GM18907 (cell line): ENCODE results near the gene RFXANK.
A peak's percentile ranks its signal among the peaks of the same experiment; 100 is the strongest.
"Not testable (repeated sequence)": the region's sequence is repeated elsewhere in the genome, so short reads cannot be mapped to it uniquely, and the experiment has no call there.

Experiments
- ATAC-seq: cut with Tn5 transposase; IDR thresholded peaks from one replicate; pipeline ENCODE4 v1.9.1; 2021; ENCODE audit warnings: mild to moderate bottlenecking, moderate library complexity; ENCODE audit not compliant: unreplicated experiment

The RFXANK gene

GRCh38 chr19:19192078-19192882 is at the start of gene RFXANK, which contains the start of gene BORCS8:
Gene RFXANK (plus strand): TSS chr19:19192258. CDS start chr19:19193947, 1,689 bp downstream.
Gene BORCS8 (minus strand): TSS chr19:19192152. CDS start chr19:19192117, 35 bp downstream.
- ATAC-seq, result peak; percentile 81

- ATAC-seq, result no peak
Observed at GRCh38 chr19:19142347-19142746, 49.7 kb upstream of the RFXANK start.

- ATAC-seq, result no peak
Observed at GRCh38 chr19:19145281-19145680, 46.8 kb upstream of the RFXANK start.

- peak; percentile 53 for ATAC-seq
Observed at GRCh38 chr19:19145684-19146608, 46.1 kb upstream of the RFXANK start.

GRCh38 chr19:19146865-19147264 is 45.2 kb upstream of the RFXANK start:
- ATAC-seq, result no peak

- no peak for ATAC-seq
Observed at GRCh38 chr19:19147344-19147743, 44.7 kb upstream of the RFXANK start.

- not testable (repeated sequence) for ATAC-seq
Observed at GRCh38 chr19:19148504-19148903, 43.6 kb upstream of the RFXANK start.

- no peak for ATAC-seq
Observed at GRCh38 chr19:19149435-19149834, 42.6 kb upstream of the RFXANK start.

- no peak for ATAC-seq
Observed at GRCh38 chr19:19151418-19151817, 40.6 kb upstream of the RFXANK start.

- no peak for ATAC-seq
Observed at GRCh38 chr19:19152668-19153384, 39.2 kb upstream of the RFXANK start.

GRCh38 chr19:19154768-19155494 is 37.1 kb upstream of the RFXANK start:
- ATAC-seq, result no peak

- ATAC-seq, result peak; percentile 62
Observed at GRCh38 chr19:19155495-19156219, 36.4 kb upstream of the RFXANK start.

- no peak for ATAC-seq
Observed at GRCh38 chr19:19157808-19158207, 34.2 kb upstream of the RFXANK start.

GRCh38 chr19:19159534-19159933 is 32.5 kb upstream of the RFXANK start:
- ATAC-seq, result no peak

GRCh38 chr19:19160461-19161035 is 31.5 kb upstream of the RFXANK start:
- ATAC-seq, result no peak

- no peak for ATAC-seq
Observed at GRCh38 chr19:19162495-19162894, 29.6 kb upstream of the RFXANK start.

GRCh38 chr19:19165396-19165795 is 26.7 kb upstream of the RFXANK start:
- no peak for ATAC-seq

- ATAC-seq, result no peak
Observed at GRCh38 chr19:19167612-19168011, 24.4 kb upstream of the RFXANK start.
